NCI-H1417 treated with DMSO at 0.1 percent for 48 hours (cell line): ENCODE measurements around the gene CCDC32.

Experiments
- DNase-seq: peaks from one replicate; lab custom pipeline; 2025; lab: John Stamatoyannopoulos, UW

The CCDC32 gene

GRCh38 chr15:40565333-40566238 is 744 bp upstream of the CCDC32 start:
- DNase-seq, result no peak

- no peak for DNase-seq
Measured at GRCh38 chr15:40563426-40563825, 1.4 kb downstream of the CCDC32 start.

GRCh38 chr15:40562691-40563090 is 2.2 kb downstream of the CCDC32 start:
- no peak for DNase-seq

- no peak for DNase-seq
Measured at GRCh38 chr15:40558952-40559742, 5.7 kb downstream of the CCDC32 start.

- DNase-seq, result no peak
Measured at GRCh38 chr15:40555876-40556275, 9.0 kb downstream of the CCDC32 start.

GRCh38 chr15:40554161-40554525 is 10.7 kb downstream of the CCDC32 start:
- no peak for DNase-seq

GRCh38 chr15:40550341-40551037 is 14.4 kb downstream of the CCDC32 start:
- DNase-seq, result no peak

- no peak for DNase-seq
Measured at GRCh38 chr15:40549894-40550293, 14.9 kb downstream of the CCDC32 start.

GRCh38 chr15:40548610-40549009 is 16.2 kb downstream of the CCDC32 start:
- no peak for DNase-seq

GRCh38 chr15:40545457-40545856 is 19.4 kb downstream of the CCDC32 start:
- no peak for DNase-seq

- DNase-seq, result no peak
Measured at GRCh38 chr15:40543631-40544294, 21.1 kb downstream of the CCDC32 start.

- DNase-seq, result no peak
Measured at GRCh38 chr15:40543082-40543481, 21.8 kb downstream of the CCDC32 start.

GRCh38 chr15:40538976-40539375 is 25.9 kb downstream of the CCDC32 start:
- no peak for DNase-seq

GRCh38 chr15:40536501-40536900 is 28.3 kb downstream of the CCDC32 start:
- no peak for DNase-seq

GRCh38 chr15:40534371-40534770 is 30.5 kb downstream of the CCDC32 start:
- DNase-seq, result no peak

GRCh38 chr15:40533763-40534364 is 31.0 kb downstream of the CCDC32 start:
- no peak for DNase-seq

- no peak for DNase-seq
Measured at GRCh38 chr15:40528801-40529200, 36.0 kb downstream of the CCDC32 start.

- DNase-seq, result no peak
Measured at GRCh38 chr15:40525855-40526254, 39.0 kb downstream of the CCDC32 start.

GRCh38 chr15:40523611-40524010 is 41.2 kb downstream of the CCDC32 start:
- no peak for DNase-seq

- no peak for DNase-seq
Measured at GRCh38 chr15:40516322-40516721, 48.5 kb downstream of the CCDC32 start.

- no peak for DNase-seq
Measured at GRCh38 chr15:40513609-40514008, 51.2 kb downstream of the CCDC32 start.

- no peak for DNase-seq
Measured at GRCh38 chr15:40512440-40512839, 52.4 kb downstream of the CCDC32 start.
